Muscle layer of duodenum (tissue), 2 donors: Measurements from ENCODE around the gene UST.
"Not testable (repeated sequence)": the region's sequence is repeated elsewhere in the genome, so short reads cannot be mapped to it uniquely, and the experiment has no call there.

Source experiments
- H3K27ac ChIP-seq: one replicate; pipeline ENCODE4 v1.7.0; 2013; ENCODE audit warnings: mild to moderate bottlenecking, low read length
- H3K27me3 ChIP-seq: one replicate; pipeline ENCODE4 v1.7.0; 2013; ENCODE audit warnings: low read depth, mild to moderate bottlenecking, control low read depth, low read length
- H3K36me3 ChIP-seq, 2 donors: one replicate each; pipeline ENCODE4 v1.7.0; 2013; ENCODE audit warnings: low read length in 2 of 2, control low read depth in 1 of 2, mild to moderate bottlenecking in 1 of 2; ENCODE audit not compliant: insufficient read depth in 2 of 2, control insufficient read depth in 1 of 2
- H3K4me1 ChIP-seq, 2 donors: one replicate each; pipeline ENCODE4 v1.7.0; 2013; ENCODE audit warnings: low read length in 2 of 2, mild to moderate bottlenecking in 2 of 2, control low read depth in 1 of 2, moderate library complexity in 1 of 2; ENCODE audit not compliant: insufficient read depth in 2 of 2, control insufficient read depth in 1 of 2
- H3K4me3 ChIP-seq, 2 donors: one replicate each; pipeline ENCODE4 v1.7.0; 2013; ENCODE audit warnings: low read length in 2 of 2, low read depth in 1 of 2, mild to moderate bottlenecking in 1 of 2
- H3K9me3 ChIP-seq, 2 donors: one replicate each; pipeline ENCODE4 v1.7.0; 2013; ENCODE audit warnings: low read length in 2 of 2, control low read depth in 1 of 2, mild to moderate bottlenecking in 1 of 2; ENCODE audit not compliant: control insufficient read depth in 1 of 2
- donor health status: healthy.

Gene UST

GRCh38 chr6:148972481-148972880, 225.7 kb downstream of the UST start:
- Histone ChIP-seq H3K27me3 (no peaks in the 10 kb centered on the region), H3K9me3 (no peaks in the 10 kb centered on the region), H3K4me3 (no peak overlapping the region), H3K4me1 (peaks cover 0 to 12% of the 10 kb centered on the region in 2 donors), H3K27ac (no peak overlapping the region), H3K36me3 (peaks cover 0 to 3% of the 10 kb centered on the region in 2 donors)

GRCh38 chr6:148973538-148974208, 226.8 kb downstream of the UST start:
- H3K4me3 ChIP-seq = no peak overlapping the region
- no peaks in the 10 kb centered on the region for H3K27me3 ChIP-seq
- H3K27ac ChIP-seq = no peak overlapping the region
- H3K36me3 ChIP-seq = no peaks in the 10 kb centered on the region
- no peaks in the 10 kb centered on the region for H3K9me3 ChIP-seq
- H3K4me1 ChIP-seq = peaks cover 0 to 4% of the 10 kb centered on the region in 2 donors

GRCh38 chr6:148974351-148974750, 227.5 kb downstream of the UST start:
- H3K27ac ChIP-seq = no peak overlapping the region
- no peaks in the 10 kb centered on the region for H3K27me3 ChIP-seq
- no peaks in the 10 kb centered on the region for H3K4me1 ChIP-seq
- no peaks in the 10 kb centered on the region for H3K9me3 ChIP-seq
- no peaks in the 10 kb centered on the region for H3K36me3 ChIP-seq
- no peak overlapping the region for H3K4me3 ChIP-seq

- not testable (repeated sequence) for H3K4me1 ChIP-seq, H3K27ac ChIP-seq, H3K36me3 ChIP-seq, H3K9me3 ChIP-seq, H3K4me3 ChIP-seq, H3K27me3 ChIP-seq
Observed at GRCh38 chr6:148978298-148978697, 231.5 kb downstream of the UST start.

- Histone ChIP-seq H3K9me3 (no peaks in the 10 kb centered on the region), H3K4me1 (no peaks in the 10 kb centered on the region), H3K27ac (no peak overlapping the region), H3K4me3 (no peak overlapping the region), H3K36me3 (no peaks in the 10 kb centered on the region), H3K27me3 (no peaks in the 10 kb centered on the region)
Observed at GRCh38 chr6:148979014-148979901, 232.4 kb downstream of the UST start.

GRCh38 chr6:148980234-148980633, 233.4 kb downstream of the UST start:
- no peaks in the 10 kb centered on the region for H3K4me1 ChIP-seq
- no peaks in the 10 kb centered on the region for H3K36me3 ChIP-seq
- H3K9me3 ChIP-seq = no peaks in the 10 kb centered on the region
- no peak overlapping the region for H3K4me3 ChIP-seq
- no peak overlapping the region for H3K27ac ChIP-seq
- no peaks in the 10 kb centered on the region for H3K27me3 ChIP-seq

GRCh38 chr6:148981515-148981914, 234.7 kb downstream of the UST start:
- Histone ChIP-seq H3K9me3 (no peaks in the 10 kb centered on the region), H3K4me1 (no peaks in the 10 kb centered on the region), H3K27me3 (no peaks in the 10 kb centered on the region), H3K27ac (no peak overlapping the region), H3K36me3 (no peaks in the 10 kb centered on the region), H3K4me3 (no peak overlapping the region)

GRCh38 chr6:148983101-148983761, 236.4 kb downstream of the UST start:
- no peaks in the 10 kb centered on the region for H3K27me3 ChIP-seq
- no peaks in the 10 kb centered on the region for H3K36me3 ChIP-seq
- H3K4me3 ChIP-seq = no peak overlapping the region
- no peak overlapping the region for H3K27ac ChIP-seq
- no peaks in the 10 kb centered on the region for H3K4me1 ChIP-seq
- no peaks in the 10 kb centered on the region for H3K9me3 ChIP-seq

- no peaks in the 10 kb centered on the region for H3K9me3 ChIP-seq
- H3K27ac ChIP-seq = no peak overlapping the region
- H3K27me3 ChIP-seq = no peaks in the 10 kb centered on the region
- no peaks in the 10 kb centered on the region for H3K36me3 ChIP-seq
- H3K4me3 ChIP-seq = no peak overlapping the region
- H3K4me1 ChIP-seq = no peaks in the 10 kb centered on the region
Observed at GRCh38 chr6:148983966-148984365, 237.1 kb downstream of the UST start.

- no peak overlapping the region for H3K4me3 ChIP-seq
- H3K4me1 ChIP-seq = no peaks in the 10 kb centered on the region
Observed at GRCh38 chr6:148984531-148985056, 237.8 kb downstream of the UST start.

GRCh38 chr6:148985499-148985898, 238.7 kb downstream of the UST start:
- Histone ChIP-seq H3K27ac (no peak overlapping the region), H3K27me3 (no peaks in the 10 kb centered on the region), H3K36me3 (no peaks in the 10 kb centered on the region), H3K4me3 (no peak overlapping the region), H3K4me1 (no peaks in the 10 kb centered on the region), H3K9me3 (no peaks in the 10 kb centered on the region)

More at GRCh38 chr6:148984531-148985056, 237.8 kb downstream of the UST start:
- H3K27ac ChIP-seq = no peak overlapping the region
- no peaks in the 10 kb centered on the region for H3K36me3 ChIP-seq
- no peaks in the 10 kb centered on the region for H3K9me3 ChIP-seq
- no peaks in the 10 kb centered on the region for H3K27me3 ChIP-seq
